SH-SY5Y (cell line): ENCODE measurements around the gene FMR1.

Source experiments
- GATA2 ChIP-seq: IDR thresholded peaks from 2 replicates; pipeline ENCODE4 v1.6.1; 2011; ENCODE audit warnings: mild to moderate bottlenecking, low read depth, low read length
- GATA3 ChIP-seq: IDR thresholded peaks from 2 replicates; pipeline ENCODE4 v1.6.1; 2011; ENCODE audit warnings: low read depth, mild to moderate bottlenecking, low read length, moderate library complexity

GRCh38 chrX:147958291-147958690, 46.6 kb downstream of the FMR1 start:
- TF ChIP-seq GATA2, result no peak
- TF ChIP-seq GATA3, result no peak
